NCI-H345 treated with DMSO at 0.1 percent for 48 hours (cell line): Measurements from ENCODE around the gene GIMAP8.

Source experiments
- DNase-seq: peaks from one replicate; lab custom pipeline; 2025; ENCODE audit not compliant: unreplicated experiment; lab: John Stamatoyannopoulos, UW

The GIMAP8 gene

DNA sequence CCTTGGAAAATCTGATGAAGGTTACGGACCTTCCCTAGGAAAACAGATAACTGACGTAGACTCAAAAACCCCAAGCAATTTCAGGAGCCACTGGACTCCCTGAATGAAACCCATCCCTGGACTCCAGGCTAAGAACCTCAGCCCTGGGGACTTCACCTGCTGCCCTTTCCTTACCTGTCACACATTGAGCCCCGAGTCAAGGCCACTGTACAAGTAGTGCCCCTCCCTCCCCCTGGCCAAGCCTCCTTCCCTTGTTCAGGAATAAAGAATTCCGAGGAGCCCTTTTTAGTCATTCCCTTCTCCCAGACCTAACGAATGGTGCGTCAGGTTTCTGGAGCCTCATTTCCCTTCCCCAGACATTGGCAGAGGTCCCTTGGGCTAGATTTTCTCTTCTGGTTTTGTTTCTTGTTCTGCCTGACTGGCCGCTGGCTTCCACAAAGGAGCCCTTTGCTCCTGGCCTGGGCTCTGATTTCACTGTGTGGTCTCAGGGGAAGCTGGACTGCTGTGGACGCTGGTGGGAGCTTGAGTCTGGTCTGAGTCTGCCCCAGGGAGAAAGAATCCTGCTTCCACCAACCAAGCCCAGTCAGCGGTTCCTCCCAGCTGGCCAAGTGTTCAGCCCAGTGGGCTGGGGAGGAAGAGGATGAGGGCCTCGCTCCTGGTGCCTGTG is 39.6 kb upstream of the GIMAP8 start:
- no peak for DNase-seq

DNA sequence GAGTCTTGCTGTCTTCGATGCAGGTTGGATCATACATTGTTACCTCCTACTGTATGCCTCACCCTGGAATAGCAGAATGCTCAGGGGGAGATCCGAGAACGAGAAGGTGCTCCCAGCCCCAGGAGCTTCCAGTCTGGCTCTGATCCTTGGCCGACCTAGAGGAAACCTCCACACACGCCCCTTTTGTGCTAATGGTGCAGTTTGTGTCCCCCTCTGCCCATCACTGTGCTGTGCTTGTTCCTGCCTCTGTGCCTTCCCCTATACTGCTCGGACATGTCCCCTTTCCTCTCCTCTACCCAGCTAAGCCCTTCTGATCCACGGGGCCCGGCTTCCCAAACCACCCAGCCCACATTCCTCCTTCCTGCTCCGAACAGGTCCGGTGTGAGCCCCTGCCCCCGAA is 38.8 kb upstream of the GIMAP8 start:
- DNase-seq = no peak

DNA sequence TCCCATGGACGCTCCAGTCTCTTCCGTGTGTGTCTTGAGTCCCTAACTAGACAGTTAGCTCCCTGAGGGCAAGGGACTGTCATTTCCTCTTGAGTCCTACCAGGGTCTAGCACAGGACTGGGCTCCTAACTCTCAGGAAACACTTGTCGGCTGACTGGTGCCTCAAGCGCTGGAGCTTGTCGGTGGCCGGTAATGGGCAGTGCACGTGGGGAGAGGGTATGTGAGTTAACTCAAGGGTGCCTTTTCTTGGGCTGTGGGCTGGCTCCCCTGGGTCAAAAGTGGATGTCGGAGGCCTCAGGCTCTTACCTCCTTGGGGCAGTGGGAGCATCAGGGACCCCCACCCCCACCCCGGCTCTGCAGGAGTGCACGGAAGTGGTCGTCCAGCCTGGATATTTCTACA is 38.4 kb upstream of the GIMAP8 start:
- DNase-seq = no peak

DNA sequence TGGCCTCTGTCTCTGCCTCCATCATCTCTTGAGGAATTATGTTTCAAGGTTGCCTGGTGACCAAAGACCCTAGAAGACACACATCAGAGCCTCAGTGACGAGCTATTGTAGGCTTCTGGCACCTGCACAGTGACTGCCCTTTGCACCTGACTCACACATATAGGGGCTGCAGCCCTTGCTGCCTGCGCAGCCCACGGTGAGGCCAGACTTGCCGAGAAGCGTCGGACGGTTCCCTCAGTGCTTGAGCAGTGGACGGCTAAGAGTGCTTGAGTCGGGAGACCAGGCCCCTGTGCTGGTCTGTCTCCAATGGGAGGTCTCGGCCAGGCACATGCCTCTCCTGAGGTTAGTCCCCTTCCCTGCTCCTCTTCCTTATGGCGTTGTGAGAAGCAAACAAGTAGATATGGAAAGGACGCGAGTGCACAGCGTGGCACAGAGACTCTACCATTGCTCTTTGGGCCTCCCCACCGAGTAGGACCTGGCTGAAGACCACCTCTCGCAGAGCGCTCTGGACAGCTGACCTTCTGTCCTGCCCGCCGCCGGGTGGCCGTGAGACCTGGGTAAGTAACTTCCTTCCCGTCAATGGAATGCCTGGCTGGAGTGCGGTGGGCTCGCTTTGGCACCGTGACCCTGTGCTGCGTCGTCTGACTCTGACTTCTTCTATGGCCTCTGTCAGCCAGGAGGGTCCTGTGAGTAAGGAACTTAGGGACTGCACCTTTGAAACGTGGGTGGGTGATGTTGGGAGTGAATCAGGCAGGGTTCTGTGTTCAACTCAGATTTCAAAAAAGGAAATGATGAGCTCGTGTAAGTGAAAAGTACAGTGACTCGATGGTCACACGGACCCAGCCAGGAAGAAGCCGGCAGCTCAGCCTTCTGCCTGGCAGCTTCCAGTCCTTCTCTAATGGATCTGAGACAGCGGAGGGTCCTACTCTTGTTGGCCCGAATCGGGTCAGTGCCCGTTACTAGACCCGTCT is 37.6 kb upstream of the GIMAP8 start:
- DNase-seq = no peak

DNA sequence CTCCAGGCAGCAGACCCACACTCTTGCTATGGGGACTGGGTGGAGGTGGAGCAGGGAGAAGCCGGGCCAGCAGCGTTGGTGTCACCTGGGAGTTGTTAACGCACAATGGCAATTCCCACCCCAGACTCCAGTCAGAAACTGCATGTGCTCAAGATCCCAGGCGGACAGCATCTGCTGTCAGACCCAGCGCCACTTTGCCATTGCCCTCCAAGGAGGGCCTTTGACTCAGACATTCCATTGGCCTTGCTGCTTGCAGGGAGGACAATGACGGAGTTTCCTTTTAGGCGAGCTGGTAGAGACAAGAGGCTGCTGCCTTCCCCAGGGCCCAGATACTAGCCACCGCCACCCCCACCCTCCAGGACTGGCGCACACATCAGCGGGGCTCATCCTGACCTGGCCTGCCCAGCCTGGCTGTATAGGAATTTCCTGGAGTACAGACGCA is 36.8 kb upstream of the GIMAP8 start:
- DNase-seq = no peak

DNA sequence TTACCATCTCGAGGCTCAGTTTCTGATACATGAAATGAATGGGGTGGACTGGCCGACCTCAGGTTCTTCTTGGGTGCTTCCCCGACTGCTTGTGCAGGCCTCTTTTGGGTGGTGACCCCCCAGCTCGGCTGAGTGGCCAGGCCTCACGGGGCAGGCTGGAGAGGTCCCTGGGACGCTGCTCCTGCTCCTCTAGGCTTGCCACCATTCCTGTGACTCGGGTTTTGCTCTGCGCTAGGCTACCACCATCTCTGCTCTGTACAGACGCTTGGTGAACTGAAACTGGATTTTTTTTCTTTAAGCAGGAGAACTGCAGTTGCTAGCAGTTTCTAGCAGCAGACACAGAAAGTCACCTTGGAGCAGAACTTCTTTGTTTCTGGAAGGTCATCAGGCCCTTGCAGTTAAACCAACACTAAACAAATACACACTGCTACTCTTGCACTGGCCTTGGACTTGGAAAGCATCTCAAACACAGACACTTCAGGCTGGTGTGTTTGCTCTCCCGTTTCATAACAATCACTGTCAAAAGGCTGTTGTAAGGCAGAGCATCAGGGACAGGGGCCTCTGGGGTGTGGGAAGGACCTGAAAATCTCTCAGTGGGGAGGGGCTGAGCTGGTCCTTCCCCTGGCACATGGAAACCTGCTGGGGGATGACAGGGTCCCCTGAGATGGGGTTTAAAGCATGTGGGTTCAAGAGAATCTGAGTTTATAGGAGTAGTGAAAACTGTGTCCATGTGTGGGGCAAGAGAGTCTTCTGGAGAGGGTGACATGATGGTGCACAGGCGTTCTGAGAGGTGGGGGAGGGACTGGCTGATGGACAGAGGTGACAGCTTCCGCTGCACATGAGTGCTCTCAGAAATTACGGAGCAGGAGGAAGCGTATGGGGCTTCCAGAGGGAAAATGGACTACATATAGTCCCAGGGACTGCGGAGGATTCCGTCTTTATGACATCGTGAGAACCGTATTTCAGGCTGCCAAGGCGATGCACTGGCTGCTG is 35.0 kb upstream of the GIMAP8 start:
- peak; percentile 28 for DNase-seq

DNA sequence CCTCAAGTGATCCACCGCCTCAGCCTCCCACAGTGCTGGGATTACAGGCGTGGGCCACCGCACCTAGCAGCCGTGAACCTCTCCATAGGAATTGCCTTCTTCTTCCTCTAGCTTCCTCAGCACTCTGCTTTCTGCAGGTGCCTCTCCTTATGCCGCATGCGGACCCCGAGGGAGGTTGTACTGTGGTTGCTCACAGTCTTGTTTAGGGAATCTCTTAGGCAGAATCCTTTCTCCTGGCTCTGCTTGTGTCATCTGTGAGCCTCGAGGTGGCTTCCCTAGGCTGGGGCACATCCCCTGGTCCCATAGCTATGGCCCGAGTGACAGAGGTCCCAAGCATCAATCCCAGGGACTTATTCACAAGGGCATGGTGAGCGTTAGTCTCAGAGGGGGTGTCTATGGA is 33.2 kb upstream of the GIMAP8 start:
- no peak for DNase-seq

DNA sequence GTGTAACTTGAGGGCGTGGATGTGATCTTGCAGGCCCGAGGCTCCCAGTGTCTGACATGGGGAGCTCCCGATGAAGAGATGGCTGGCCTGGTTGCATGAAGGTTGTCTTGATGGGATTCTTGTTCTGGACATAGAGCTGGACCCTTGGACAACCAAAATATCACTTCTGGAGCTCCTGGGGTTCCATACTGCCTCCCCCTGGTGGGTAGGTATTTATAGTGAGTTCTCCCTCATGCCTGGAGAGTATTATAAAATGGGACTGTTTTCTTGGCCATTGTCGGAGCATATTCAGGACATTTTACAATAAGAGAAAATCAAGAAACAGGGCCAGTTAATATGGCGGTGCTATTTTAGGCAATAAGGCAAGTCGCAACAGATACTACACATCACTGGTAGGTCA is 32.6 kb upstream of the GIMAP8 start:
- no peak for DNase-seq

DNA sequence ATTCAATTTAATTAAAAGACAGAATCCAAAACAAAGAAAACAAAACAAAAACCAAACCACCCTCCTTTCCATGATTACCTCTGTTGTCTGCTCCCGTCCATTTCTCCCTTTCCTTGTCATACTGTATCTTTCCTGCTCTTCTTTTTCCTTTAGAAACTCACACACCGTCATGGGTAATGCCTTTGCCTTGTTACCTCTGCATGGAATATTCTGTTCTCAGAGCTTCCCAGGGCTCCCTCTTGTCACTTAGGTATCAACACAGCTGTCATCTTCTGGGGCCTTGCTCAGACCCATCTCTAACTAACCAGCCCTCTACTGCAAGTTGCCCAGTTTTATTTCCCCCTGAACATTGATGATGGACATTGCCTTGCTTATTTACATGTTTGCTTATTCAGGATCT is 30.2 kb upstream of the GIMAP8 start:
- no peak for DNase-seq

DNA sequence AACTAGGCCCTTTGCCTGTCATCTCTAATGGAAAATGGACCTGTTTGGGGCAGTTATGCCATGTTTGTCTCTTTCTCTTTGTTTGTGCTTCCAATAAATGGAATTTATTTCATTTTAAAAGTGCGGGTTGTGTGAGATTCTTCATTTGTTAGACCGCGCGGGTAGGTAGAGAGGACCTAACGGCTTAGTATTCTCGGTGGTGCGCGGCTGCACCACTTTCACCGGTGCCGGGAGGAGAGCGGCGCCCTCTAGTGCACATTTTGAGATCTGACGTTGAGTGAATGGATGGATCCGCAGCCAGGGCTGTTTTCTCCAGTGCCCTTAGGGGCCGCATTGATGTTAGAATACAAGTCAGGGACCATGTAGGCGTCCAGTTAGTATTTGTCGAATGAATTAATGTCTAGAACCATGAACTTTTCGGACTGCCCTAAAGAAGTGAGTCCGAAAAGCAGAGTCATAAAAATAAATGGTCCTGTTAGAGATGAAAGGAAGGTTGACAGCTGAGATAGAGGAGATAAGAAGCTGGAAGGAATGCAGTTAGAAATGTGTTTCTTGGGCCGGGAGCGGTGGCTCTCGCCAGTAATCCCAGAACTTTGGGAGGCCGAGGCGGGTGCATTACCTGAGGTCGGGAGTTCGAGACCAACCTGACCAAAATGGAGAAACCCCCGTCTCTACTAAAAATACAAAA is 29.3 kb upstream of the GIMAP8 start:
- peak; percentile 44 for DNase-seq

DNA sequence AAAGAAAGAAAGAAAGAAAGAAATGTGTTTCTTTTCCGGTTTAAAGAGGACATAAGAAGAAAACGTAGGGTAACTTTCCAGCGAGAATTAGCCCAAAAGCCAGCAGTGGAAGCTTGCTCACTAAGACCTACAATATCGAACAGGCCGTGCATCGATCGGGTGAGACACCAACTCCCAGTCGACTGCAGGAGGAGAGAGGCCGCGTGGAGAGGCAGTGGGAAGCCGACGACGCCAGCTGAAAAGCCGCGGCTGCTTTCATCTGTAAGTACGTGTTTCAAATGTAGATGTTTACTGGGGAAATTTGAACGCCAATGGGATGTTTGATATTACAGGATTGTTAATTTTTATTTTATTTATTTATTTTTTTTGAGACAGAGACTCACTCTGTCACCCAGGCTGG is 28.6 kb upstream of the GIMAP8 start:
- no peak for DNase-seq

DNA sequence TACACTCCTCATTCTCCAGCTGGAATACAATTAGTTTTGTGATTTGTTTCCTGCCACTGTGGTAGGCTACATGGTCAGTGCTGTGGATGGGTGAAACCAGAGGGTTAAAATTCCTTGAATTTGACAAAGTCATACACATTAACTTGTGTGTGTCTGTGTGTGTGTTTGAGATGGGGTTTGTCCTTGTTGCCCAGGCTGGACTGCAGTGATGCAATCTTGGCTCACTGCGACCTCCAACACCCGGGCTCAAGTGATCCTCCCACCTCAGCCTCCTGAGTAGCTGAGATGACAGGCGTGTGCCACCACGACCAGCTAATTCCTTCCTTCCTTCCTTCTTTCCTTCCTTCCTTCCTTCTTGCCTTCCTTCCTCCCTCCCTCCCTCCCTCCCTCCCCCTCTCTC is 24.8 kb upstream of the GIMAP8 start:
- DNase-seq = no peak

DNA sequence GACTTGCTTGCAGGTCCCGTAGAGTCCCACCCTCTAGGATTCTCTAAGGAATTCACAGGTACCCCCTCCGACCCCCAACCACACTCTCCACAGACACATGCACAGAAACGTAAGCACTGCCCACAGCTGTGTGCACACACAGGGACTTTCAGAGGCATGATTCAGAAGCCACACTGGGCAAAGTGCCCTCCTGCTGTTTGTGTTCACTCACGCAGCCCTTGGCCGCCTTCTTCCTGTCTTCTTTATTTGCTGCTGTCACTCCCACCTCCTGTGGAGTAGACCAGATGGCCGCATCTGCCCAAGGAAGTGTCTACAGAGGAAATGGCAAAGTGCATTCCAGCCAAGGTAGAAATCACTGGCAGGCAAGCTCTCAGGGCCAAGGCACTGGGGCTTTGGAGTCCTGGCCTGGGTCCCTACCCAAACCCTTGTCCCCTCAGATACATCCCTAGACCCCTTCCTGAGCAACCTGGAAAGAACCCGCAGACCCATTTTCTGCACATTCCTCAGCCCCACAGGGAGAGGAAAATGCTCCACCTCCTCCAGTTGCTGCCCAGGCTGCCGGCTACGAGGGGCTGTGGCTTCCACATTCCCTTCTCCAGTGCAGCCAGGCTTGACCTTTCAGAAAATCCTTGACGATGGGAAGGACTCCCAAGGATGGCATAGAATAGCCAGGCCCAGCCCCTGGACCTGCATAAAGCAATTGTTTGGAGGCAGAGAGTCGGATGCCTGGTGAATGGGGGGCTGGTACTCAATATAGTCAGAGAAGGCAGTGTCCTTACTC is 21.6 kb upstream of the GIMAP8 start:
- peak; percentile 46 for DNase-seq

DNA sequence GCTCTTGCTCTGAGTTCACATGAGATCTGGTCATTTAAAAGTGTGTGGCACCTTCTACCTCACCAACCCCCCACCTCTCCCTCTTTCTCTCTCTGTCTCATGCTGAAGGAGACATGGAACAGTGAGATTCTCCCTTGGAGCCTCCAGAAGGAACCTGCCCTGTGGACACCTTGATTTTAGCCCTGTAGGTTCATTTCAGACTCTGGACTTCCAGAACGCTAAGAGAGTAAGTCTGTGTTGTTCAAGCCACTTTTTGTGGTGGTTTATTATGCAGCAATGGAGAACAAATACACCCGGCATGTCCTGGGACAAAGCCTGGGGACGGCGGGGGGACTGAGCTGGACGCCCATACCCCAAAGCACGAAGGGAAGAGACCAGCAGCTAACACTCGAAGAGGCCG is 20.7 kb upstream of the GIMAP8 start:
- DNase-seq = no peak

DNA sequence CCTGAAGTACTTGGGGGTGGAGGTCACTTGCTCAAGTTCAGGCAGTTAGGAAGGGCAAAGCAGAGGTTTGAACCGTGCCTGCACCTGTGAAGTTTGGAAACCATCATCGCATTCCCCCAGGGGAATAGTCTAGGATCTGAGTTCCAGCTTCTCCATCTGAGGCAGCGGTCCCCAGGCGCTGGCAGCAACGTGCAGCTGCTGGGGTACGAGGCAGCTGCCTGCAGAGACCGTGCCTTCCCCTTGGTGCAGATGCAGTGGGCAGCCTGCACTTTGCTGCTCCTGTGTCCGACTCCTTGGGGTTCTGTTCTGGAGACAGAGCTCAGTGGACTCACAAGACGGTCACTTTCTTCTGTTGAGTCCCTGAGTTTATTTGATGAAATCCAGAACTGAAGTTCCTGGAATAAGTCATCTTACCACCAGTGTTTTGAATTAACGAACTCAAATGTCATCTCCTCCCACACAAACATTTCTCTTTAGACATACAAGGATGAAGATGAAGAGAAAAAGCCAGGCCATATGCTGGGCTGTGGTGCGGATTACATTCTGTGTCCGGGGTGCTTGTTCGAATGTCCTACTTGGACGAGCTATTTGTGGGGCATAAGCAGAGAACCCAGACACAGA is 19.9 kb upstream of the GIMAP8 start:
- no peak for DNase-seq

DNA sequence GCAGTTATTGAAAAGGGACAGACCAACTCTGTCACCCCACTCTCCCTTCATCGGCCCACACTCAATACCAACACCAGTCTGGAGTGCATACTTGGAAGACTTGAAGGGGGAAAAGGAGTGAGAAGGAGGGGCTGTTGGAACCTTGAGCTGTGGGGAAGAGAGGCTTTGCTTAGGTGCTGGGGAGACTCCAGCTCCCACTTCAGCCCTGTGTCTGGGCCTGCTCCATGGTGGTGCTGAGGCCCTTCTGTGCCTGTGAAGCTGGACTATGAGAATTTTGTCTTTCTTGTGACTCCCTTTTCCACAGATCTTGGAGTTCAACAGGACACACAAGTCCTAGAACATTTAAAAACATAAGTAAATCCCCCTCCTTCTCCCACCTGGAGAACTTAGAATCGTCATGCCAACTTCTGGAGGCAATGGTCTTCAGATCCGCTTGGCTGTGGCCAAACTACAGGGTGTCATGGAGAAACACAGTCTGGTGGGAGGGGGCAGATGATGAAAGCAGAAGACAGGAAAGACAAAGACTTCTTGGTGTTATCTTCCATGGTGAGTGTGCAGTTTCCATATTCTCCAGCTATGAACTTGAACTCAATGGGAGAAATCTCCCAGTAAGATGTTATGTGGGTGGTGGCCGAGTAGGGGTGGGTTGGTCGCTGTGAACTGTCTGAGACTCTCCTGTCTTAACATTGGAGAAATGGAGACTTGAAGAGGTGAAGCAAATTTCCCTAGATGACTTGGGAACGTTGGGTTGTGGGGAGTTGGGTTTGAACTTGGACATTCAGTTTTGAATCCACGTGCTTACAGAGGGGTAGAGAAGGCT is 18.4 kb upstream of the GIMAP8 start:
- DNase-seq = no peak

DNA sequence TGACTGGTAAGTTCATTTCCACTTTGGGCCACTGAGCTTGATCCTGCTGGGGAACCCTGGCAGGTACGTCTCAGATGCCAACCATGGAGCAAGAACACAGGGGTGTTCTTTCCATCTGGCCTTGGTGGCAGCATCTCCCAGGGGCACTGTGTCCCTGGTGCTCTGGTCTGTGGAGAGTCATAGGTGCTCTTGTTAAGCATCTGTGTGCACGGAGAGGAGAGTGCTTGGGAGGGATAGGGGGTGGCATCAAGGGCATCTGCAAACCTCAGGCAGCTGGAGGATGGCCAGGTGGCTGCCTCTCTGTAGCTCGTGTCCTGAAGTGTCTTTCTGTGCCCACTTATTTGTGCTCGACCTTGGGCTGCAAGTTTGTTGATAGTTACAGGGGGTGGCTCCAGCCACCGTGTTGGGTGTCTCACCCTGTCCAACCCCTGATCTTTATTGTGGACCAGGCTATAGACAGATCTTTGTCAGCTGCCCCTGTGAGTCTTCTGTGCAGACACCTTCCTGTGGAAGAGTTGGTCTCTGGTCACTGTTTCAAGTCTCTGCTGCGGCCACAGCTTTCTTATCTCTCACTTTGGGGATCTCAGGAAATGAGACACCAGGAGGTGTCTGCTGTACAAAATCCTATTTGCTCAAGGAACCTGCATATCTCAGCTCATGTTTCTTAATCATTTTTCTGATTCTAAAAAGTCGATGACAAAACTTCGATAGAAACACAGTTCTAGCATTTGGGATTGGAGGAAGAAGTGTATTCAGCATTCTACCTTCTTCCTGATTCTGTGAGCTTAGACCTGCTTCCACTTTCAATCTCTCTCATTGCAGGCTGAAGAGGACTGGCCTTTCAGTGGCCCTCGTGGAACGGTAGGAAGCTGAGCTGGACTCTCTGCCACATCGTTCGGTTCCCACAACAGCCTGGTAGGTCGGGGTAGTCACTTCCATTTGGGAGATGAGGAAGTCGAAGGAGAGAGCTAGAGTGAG is 17.2 kb upstream of the GIMAP8 start:
- no peak for DNase-seq
